CD4-positive, alpha-beta T cell treated with Interleukin-12 subunit alpha and Interleukin-12 subunit beta, for 1 hour (primary cell): ENCODE measurements around the gene PES1.
"Not testable (repeated sequence)": the region's sequence is repeated elsewhere in the genome, so short reads cannot be mapped to it uniquely, and the experiment has no call there.

ENCODE experiments used
- DNase-seq: peaks from one replicate; pipeline ENCODE4 v3.0.0-alpha.2; 2020

Gene PES1

DNA sequence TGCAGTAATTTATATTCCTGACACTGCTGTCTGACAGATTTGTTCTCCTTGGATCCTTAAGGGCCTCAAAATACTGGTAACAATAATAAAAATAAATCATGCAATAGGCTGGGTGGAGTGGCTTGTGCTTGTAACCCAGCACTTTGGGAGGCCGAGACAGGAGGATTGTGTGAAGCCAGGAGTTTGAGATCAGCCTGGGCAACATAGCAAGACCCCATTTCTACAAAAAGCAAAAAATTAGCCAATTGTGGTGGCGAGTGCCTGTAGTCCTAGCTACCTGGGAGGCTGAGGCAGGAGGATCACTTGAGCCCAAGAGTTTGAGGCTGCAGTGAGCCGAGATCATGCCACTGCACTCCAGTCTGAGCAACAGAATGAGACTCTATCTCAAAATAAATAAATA, 39.9 kb downstream of the PES1 start:
- DNase-seq = not testable (repeated sequence)

- no peak for DNase-seq
These were observed 44.5 kb downstream of the PES1 start for GRCh38 chr22:30547188-30547587.

GRCh38 chr22:30546616-30547015, 45.1 kb downstream of the PES1 start, which contains the start of gene SEC14L6:
SEC14L6 (minus strand) TSS chr22:30546741; CDS start chr22:30546682, 59 bp downstream.
- no peak for DNase-seq

GRCh38 chr22:30542811-30543188, 48.9 kb downstream of the PES1 start:
- no peak for DNase-seq

GRCh38 chr22:30541961-30542810, 49.5 kb downstream of the PES1 start:
- no peak for DNase-seq

DNA sequence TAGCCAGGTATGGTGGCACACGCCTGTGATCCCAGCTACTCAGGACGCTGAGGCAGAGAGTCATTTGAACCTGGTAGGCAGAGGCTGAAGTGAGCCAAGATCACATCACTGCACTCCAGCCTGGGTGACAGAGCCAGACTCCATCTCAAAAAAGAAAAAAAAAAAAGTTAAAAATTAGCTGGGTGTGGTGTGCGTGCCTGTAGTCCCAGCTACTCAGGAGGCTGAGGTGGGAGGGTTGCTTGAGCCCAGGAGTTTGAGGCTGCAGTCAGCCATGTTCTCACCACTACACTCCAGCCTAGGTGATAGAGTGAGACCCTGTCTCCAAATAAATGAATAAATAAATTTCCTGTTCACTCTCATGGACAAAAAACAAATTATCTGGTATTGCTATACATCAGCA, 50.2 kb downstream of the PES1 start:
- DNase-seq = not testable (repeated sequence)

- no peak for DNase-seq
These were observed 52.3 kb downstream of the PES1 start for GRCh38 chr22:30539368-30539767.

DNA sequence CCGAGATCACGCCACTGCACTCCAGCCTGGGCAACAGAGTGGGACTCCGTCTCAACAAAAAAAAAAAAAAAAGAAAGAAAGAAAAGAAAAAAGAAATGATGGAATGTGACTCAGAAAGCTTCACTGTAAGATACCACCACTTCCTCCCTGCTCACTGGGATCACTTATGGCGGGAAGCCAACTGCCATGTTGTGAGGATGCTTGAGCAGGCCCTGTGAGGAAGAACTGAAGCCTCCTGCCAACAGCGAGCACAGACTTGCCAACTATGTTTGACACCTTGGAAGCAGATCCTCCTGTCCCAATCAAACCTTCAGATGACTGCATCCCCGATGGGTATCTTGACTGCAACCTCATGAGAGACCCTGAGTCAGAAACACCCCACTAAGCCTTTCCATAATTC, 53.4 kb downstream of the PES1 start:
- DNase-seq = no peak

DNA sequence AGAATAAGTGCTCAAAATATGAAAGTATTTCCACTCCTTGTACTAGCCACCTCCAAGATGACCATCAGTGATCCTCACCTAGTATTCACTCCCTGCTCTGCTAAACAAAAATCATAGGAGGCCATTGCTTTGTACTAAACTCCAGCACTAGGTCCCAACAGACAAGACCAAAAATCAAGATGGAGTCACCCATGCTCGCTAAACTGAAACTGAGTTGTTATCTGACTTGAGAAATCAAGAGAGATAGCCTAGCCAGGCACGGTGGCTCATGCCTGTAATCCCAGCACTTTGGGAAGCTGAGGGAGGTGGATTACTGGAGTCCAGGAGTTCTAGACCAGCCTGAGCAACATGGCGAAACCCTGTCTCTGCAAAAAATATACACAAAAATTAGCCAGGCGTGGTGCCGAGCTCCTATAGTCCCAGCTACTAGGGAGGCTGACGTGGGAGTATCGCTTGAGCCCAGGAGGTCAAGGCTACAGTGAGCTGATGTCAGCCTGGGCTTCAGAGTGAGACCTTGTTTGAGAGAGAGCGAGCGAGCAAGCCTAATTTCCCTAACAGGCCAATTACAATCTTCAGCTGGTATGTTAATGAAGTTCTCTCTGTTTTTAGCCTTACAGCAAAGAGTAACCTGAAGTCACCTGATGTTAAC, 54.5 kb downstream of the PES1 start:
- no peak for DNase-seq

DNA sequence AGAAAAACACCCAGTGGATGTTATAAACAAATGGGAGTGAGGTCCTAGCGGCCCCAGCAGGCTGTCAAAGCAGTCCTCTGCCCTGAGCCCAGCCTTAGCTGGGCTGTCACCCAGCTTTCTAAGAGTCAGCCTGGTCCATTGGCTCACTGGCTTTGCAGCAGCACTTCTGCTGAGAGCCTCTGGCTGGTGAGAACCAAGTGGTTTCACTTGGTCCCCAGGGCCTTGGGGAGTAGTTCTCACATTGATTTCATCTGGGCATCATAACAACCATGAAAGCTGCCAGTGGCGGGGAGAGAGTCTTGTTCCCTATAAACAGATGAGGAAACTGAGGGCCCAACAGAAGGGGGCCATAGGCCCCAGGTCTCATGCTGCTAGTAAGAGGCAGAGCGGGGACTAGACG, 56.5 kb downstream of the PES1 start:
- no peak for DNase-seq

DNA sequence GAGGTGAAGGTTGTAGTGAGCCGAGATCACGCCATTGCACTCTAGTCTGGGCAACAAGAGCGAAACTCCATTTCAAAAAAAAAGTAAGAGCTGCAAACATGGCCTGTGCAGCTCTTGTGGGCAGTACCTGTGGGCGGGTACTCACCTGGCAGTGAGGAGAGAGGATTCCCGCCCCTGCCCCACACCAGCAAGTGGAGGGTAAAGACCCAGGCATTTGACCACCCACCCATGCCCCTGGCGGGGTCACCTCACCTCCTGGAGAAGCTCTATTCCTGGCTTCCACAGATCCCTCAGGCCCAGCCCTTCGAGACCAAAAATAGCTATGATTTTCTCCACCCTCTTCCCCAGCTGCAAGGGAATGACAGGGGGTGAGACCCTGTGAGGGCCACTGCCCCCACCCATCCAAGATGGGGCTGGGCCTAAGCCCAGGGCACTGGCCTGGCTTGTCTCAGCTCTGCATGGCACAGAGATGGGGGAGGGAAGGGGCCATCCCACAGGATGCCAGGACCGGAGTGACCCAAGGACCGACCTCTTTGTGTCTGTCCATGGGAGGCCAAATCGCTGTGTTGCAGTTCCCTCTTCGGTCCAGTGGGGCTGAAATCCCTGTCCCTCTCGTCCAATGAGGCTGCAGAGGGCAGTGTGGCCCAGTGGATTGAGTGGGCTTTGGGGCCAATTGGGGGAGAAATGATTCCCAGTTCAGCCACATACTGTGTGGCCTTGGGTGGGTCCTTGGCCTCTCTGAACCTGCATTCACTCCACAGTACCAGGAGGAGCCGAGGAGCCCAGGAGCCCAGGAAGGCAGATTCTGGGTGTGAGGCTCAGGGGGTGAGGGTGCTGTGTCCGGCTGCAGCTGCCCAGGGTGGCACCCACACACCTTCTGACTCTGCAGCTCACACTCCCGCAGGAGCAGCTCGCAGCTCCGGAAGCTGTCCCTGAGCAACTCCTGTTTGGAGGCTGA, 59.8 kb downstream of the PES1 start:
- DNase-seq = no peak

- DNase-seq = no peak
These were observed 65.1 kb downstream of the PES1 start for GRCh38 chr22:30526656-30527055.
